Measurements from ENCODE around the gene SCFD2. TPM values are rescaled to one million over a fixed set of nuclear protein-coding genes. Genes with fewer than 3 reads are reported as not detected.
A peak's percentile ranks its signal among the peaks of the same experiment; 100 is the strongest.

The SCFD2 gene
- polyA plus RNA-seq, 3 donors, result 12.8 to 14.7 (median 14.5) TPM

- DNase-seq (ENCODE audit: low read depth in 3 of 3, low spot score in 2 of 3), result no peak
Measured at GRCh38 chr4:53120778-53121177, 245.1 kb downstream of the SCFD2 start.

- DNase-seq (ENCODE audit: low read depth in 3 of 3, low spot score in 2 of 3), result peak in 1 of 3 donors; percentile 46
Measured at GRCh38 chr4:53119680-53120079, 246.2 kb downstream of the SCFD2 start.

- DNase-seq (ENCODE audit: low read depth in 3 of 3, low spot score in 2 of 3), result no peak
Measured at GRCh38 chr4:53118676-53119075, 247.2 kb downstream of the SCFD2 start.

- no peak for DNase-seq (ENCODE audit: low read depth in 3 of 3, low spot score in 2 of 3)
Measured at GRCh38 chr4:53116954-53117353, 248.9 kb downstream of the SCFD2 start.

GRCh38 chr4:53113431-53114225 lies 252.2 kb downstream of the SCFD2 start:
- DNase-seq (ENCODE audit: low read depth in 3 of 3, low spot score in 2 of 3), result no peak

GRCh38 chr4:53105313-53105712 lies 260.5 kb downstream of the SCFD2 start:
- no peak for DNase-seq (ENCODE audit: low read depth in 3 of 3, low spot score in 2 of 3)

- DNase-seq (ENCODE audit: low read depth in 3 of 3, low spot score in 2 of 3), result no peak
Measured at GRCh38 chr4:53103481-53103880, 262.4 kb downstream of the SCFD2 start.

- DNase-seq (ENCODE audit: low read depth in 3 of 3, low spot score in 2 of 3), result no peak
Measured at GRCh38 chr4:53101191-53101581, 264.7 kb downstream of the SCFD2 start.

GRCh38 chr4:53100501-53101190 lies 265.2 kb downstream of the SCFD2 start:
- no peak for DNase-seq (ENCODE audit: low read depth in 3 of 3, low spot score in 2 of 3)

GRCh38 chr4:53098681-53099121 lies 267.2 kb downstream of the SCFD2 start:
- no peak for DNase-seq (ENCODE audit: low read depth in 3 of 3, low spot score in 2 of 3)

- no peak for DNase-seq (ENCODE audit: low read depth in 3 of 3, low spot score in 2 of 3)
Measured at GRCh38 chr4:53094040-53094439, 271.8 kb downstream of the SCFD2 start.

- DNase-seq (ENCODE audit: low read depth in 3 of 3, low spot score in 2 of 3), result no peak
Measured at GRCh38 chr4:53089936-53090729, 275.7 kb downstream of the SCFD2 start.

- DNase-seq (ENCODE audit: low read depth in 3 of 3, low spot score in 2 of 3), result no peak
Measured at GRCh38 chr4:53088152-53088551, 277.7 kb downstream of the SCFD2 start.

GRCh38 chr4:53076374-53076958 lies 289.4 kb downstream of the SCFD2 start:
- no peak for DNase-seq (ENCODE audit: low read depth in 3 of 3, low spot score in 2 of 3)

- no peak for DNase-seq (ENCODE audit: low read depth in 3 of 3, low spot score in 2 of 3)
Measured at GRCh38 chr4:53075162-53075785, 290.6 kb downstream of the SCFD2 start.

- DNase-seq (ENCODE audit: low read depth in 3 of 3, low spot score in 2 of 3), result no peak
Measured at GRCh38 chr4:53068755-53069330, 297.0 kb downstream of the SCFD2 start.

- DNase-seq (ENCODE audit: low read depth in 3 of 3, low spot score in 2 of 3), result no peak
Measured at GRCh38 chr4:53067125-53067802, 298.6 kb downstream of the SCFD2 start.

GRCh38 chr4:53066155-53066554 lies 299.7 kb downstream of the SCFD2 start:
- no peak for DNase-seq (ENCODE audit: low read depth in 3 of 3, low spot score in 2 of 3)

- DNase-seq (ENCODE audit: low read depth in 3 of 3, low spot score in 2 of 3), result no peak
Measured at GRCh38 chr4:53064609-53065008, 301.3 kb downstream of the SCFD2 start.
